ENCODE data around the gene TLR8. TPM values are rescaled to one million over a fixed set of nuclear protein-coding genes. Genes with fewer than 3 reads are reported as not detected.

Gene TLR8
- total RNA-seq, 2 donors from 2014 or later, result not detected

GRCh38 chrX:12947545-12948235, 41.3 kb downstream of the TLR8 start:
- Mint-ChIP-seq H3K9me3 (peaks cover 72% of the 10 kb centered on the region), H3K27ac (peak overlapping the region; percentile 95), H3K4me3 (no peak overlapping the region), H3K4me1 (peaks cover 35% of the 10 kb centered on the region), H3K36me3 (ENCODE audit: low read depth) (peaks cover 2% of the 10 kb centered on the region), H3K27me3 (ENCODE audit: insufficient read depth) (no peaks in the 10 kb centered on the region)
- TF ChIP-seq, protein P1, sequence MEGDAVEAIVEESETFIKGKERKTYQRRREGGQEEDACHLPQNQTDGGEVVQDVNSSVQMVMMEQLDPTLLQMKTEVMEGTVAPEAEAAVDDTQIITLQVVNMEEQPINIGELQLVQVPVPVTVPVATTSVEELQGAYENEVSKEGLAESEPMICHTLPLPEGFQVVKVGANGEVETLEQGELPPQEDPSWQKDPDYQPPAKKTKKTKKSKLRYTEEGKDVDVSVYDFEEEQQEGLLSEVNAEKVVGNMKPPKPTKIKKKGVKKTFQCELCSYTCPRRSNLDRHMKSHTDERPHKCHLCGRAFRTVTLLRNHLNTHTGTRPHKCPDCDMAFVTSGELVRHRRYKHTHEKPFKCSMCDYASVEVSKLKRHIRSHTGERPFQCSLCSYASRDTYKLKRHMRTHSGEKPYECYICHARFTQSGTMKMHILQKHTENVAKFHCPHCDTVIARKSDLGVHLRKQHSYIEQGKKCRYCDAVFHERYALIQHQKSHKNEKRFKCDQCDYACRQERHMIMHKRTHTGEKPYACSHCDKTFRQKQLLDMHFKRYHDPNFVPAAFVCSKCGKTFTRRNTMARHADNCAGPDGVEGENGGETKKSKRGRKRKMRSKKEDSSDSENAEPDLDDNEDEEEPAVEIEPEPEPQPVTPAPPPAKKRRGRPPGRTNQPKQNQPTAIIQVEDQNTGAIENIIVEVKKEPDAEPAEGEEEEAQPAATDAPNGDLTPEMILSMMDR (conservative IDR thresholded peaks at IDR 0.05), result no peak
- Histone ChIP-seq H3K27ac (ENCODE audit: low read depth, low read length) (no peak overlapping the region), H3K36me3 (ENCODE audit: control insufficient read depth, insufficient read depth, low read length) (no peaks in the 10 kb centered on the region), H3K9ac (ENCODE audit: extremely low read depth, low read length, poor library complexity, severe bottlenecking) (peak overlapping the region; percentile 12), H3K27me3 (ENCODE audit: control insufficient read depth, insufficient read depth, low read length, poor library complexity, severe bottlenecking) (no peaks in the 10 kb centered on the region), H3K4me3 (ENCODE audit: low read length) (no peak overlapping the region), H3K4me1 (ENCODE audit: control insufficient read depth, insufficient read depth, low read length) (no peaks in the 10 kb centered on the region), H3K9me3 (ENCODE audit: control insufficient read depth, low read length) (no peaks in the 10 kb centered on the region)
- WGBS, 2 experiments (ENCODE audit: insufficient coverage in 1 of 2, insufficient read length in 1 of 2), result 60 to 79% methylated on average over 1 to 4 of the region's 5 CpGs
- no peak for DNase-seq

DNA sequence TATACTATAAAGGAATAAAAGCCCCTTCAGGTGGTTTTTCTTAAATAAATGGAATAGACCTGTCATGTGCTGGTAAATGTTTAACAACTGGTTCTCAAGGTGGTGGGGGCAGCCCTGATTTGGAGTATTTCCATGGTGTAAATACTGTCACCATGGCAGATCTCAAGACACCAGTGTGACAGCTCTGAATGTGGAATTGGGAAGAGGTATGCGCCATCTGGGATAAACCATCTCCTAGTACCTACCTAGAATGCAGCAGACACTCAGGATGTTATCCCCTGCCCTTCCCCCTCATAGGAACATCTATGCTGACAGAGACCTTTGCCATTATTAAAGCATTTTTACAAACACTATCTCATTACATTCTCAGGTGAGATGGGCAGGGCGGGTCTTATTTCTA, 42.1 kb downstream of the TLR8 start:
- DNase-seq, result no peak
- Histone ChIP-seq H3K4me1 (ENCODE audit: control insufficient read depth, insufficient read depth, low read length) (no peaks in the 10 kb centered on the region), H3K4me3 (ENCODE audit: low read length) (no peak overlapping the region), H3K9me3 (ENCODE audit: control insufficient read depth, low read length) (no peaks in the 10 kb centered on the region), H3K27ac (ENCODE audit: low read depth, low read length) (no peak overlapping the region), H3K36me3 (ENCODE audit: control insufficient read depth, insufficient read depth, low read length) (no peaks in the 10 kb centered on the region), H3K27me3 (ENCODE audit: control insufficient read depth, insufficient read depth, low read length, poor library complexity, severe bottlenecking) (no peaks in the 10 kb centered on the region), H3K9ac (ENCODE audit: extremely low read depth, low read length, poor library complexity, severe bottlenecking) (no peak overlapping the region)
- H3K4me3 Mint-ChIP-seq, result no peak overlapping the region
- TF ChIP-seq, protein P1 (conservative IDR thresholded peaks at IDR 0.05), result no peak
- 93% methylated on average over 2 of the region's 2 CpGs; no CpG with 5 or more reads in 1 of the 2 experiments for whole genome bisulfite sequencing, 2 experiments (ENCODE audit: insufficient coverage in 1 of 2, insufficient read length in 1 of 2)
- no peaks in the 10 kb centered on the region for H3K27me3 Mint-ChIP-seq (ENCODE audit: insufficient read depth)
- H3K36me3 Mint-ChIP-seq (ENCODE audit: low read depth), result no peaks in the 10 kb centered on the region
- no peak overlapping the region for H3K27ac Mint-ChIP-seq
- peaks cover 72% of the 10 kb centered on the region for H3K9me3 Mint-ChIP-seq
- H3K4me1 Mint-ChIP-seq, result peaks cover 35% of the 10 kb centered on the region

- Histone ChIP-seq H3K9ac (ENCODE audit: extremely low read depth, low read length, poor library complexity, severe bottlenecking) (no peak overlapping the region), H3K4me1 (ENCODE audit: control insufficient read depth, insufficient read depth, low read length) (no peaks in the 10 kb centered on the region), H3K27me3 (ENCODE audit: control insufficient read depth, insufficient read depth, low read length, poor library complexity, severe bottlenecking) (no peaks in the 10 kb centered on the region), H3K4me3 (ENCODE audit: low read length) (no peak overlapping the region), H3K36me3 (ENCODE audit: control insufficient read depth, insufficient read depth, low read length) (no peaks in the 10 kb centered on the region), H3K9me3 (ENCODE audit: control insufficient read depth, low read length) (no peaks in the 10 kb centered on the region), H3K27ac (ENCODE audit: low read depth, low read length) (no peak overlapping the region)
- Mint-ChIP-seq H3K4me1 (peaks cover 31% of the 10 kb centered on the region), H3K27me3 (ENCODE audit: insufficient read depth) (no peaks in the 10 kb centered on the region), H3K36me3 (ENCODE audit: low read depth) (no peaks in the 10 kb centered on the region), H3K27ac (no peak overlapping the region), H3K4me3 (no peak overlapping the region), H3K9me3 (peaks cover 76% of the 10 kb centered on the region)
- TF ChIP-seq, protein P1 (conservative IDR thresholded peaks at IDR 0.05), result no peak
- no peak for DNase-seq
- WGBS, 2 experiments (ENCODE audit: insufficient coverage in 1 of 2, insufficient read length in 1 of 2), result 74 to 100% methylated on average over 1 to 5 of the region's 5 CpGs
These were observed 42.9 kb downstream of the TLR8 start for GRCh38 chrX:12949205-12949926.
